ENCODE data around the gene BUB3. TPM values are rescaled to one million over a fixed set of nuclear protein-coding genes. Genes with fewer than 3 reads are reported as not detected.

Gene BUB3
- total RNA-seq, 1 donor from 2014 or later: 49.3 TPM

- DNase-seq (ENCODE audit: low spot score): no peak
Measured at GRCh38 chr10:123203393-123204126, 49.4 kb downstream of the BUB3 start.

- DNase-seq (ENCODE audit: low spot score): no peak
Measured at GRCh38 chr10:123204127-123204461, 49.9 kb downstream of the BUB3 start.

- no peak for DNase-seq (ENCODE audit: low spot score)
Measured at GRCh38 chr10:123205041-123205440, 50.8 kb downstream of the BUB3 start.

GRCh38 chr10:123212063-123212462 lies 57.9 kb downstream of the BUB3 start:
- DNase-seq (ENCODE audit: low spot score): no peak

- no peak for DNase-seq (ENCODE audit: low spot score)
Measured at GRCh38 chr10:123212640-123213039, 58.4 kb downstream of the BUB3 start.

GRCh38 chr10:123213192-123213591 lies 59.0 kb downstream of the BUB3 start:
- DNase-seq (ENCODE audit: low spot score): no peak

Other genes starting within 250 kb of the BUB3 start
- not detected for gene FAM24A, start 243.8 kb upstream of the BUB3 start, total RNA-seq
- gene C10orf88, start 200.2 kb upstream of the BUB3 start, total RNA-seq: 8.2 TPM
- gene PSTK, start 174.0 kb upstream of the BUB3 start, total RNA-seq: 1.9 TPM
- gene IKZF5, start 145.6 kb upstream of the BUB3 start, total RNA-seq: 12.4 TPM
- gene ACADSB, start 145.4 kb upstream of the BUB3 start, total RNA-seq: 20.0 TPM
- gene HMX3, start 18.4 kb upstream of the BUB3 start, total RNA-seq: not detected
- not detected for gene HMX2, start 6.3 kb upstream of the BUB3 start, total RNA-seq

Data from mesenteric fat pad (tissue), 1 donor.